T-helper 2 cell treated with Interferon-gamma antibody and Interleukin-4, amounts not matched to agents 100 ng/mL and 5 ng/mL, for 36 hours (primary cell): ENCODE measurements around the gene FRMD3. TPM values are rescaled to one million over a fixed set of nuclear protein-coding genes. Genes with fewer than 3 reads are reported as not detected.

ENCODE experiments used
- intact Hi-C: fragments of 100-400 bp; cut with micrococcal nuclease; formaldehyde crosslinking; loops from one replicate; pipeline ENCODE4 v1.15.1; 2023
- total RNA-seq: library from RNA; stranded (reverse); gene quantifications from 2 replicates; pipeline ENCODE4 v1.2.3, GENCODE V29; 2022

Gene FRMD3
- total RNA-seq, 1 donor from 2014 or later: 0.70 TPM

DNA sequence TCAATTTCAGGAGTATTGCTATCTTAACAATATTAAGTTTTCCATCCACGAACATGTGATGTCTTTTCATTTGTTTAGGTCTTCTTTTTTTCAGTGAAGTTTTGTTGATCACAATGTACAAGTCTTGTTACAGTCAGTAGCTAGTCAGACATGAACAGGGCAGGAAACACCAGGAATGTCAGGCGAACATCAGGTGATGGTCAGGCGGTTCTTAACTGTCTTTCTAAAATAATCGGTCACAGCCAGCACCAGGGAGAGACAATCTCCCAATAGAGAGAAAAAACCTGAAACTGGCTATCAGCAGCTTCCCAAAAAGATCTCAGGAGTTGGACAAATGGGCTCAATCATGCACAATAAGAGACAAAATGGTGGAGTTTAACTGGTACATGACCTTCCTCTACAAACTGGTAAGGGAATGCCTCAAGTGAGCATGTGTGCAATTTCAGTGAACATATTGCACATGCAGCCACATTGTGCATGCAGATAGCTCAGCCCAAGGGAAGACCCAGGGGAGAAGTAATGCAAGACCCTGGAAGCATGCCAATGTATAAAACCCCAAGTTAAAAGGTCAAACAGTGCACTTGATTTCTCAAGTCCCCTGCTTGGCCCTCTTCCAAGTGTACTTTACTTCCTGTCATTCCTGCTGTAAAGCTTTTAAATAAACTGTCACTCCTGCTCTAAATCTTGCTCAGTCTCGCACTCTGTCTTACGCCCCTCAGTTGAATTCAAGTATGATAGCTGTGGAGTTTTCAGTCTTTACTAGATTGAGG is 299.1 kb downstream of the FRMD3 start:
- intact Hi-C loops: no loop called here

GRCh38 chr9:83236029-83236696 is 302.0 kb downstream of the FRMD3 start:
- intact Hi-C loops: no loop called here

DNA sequence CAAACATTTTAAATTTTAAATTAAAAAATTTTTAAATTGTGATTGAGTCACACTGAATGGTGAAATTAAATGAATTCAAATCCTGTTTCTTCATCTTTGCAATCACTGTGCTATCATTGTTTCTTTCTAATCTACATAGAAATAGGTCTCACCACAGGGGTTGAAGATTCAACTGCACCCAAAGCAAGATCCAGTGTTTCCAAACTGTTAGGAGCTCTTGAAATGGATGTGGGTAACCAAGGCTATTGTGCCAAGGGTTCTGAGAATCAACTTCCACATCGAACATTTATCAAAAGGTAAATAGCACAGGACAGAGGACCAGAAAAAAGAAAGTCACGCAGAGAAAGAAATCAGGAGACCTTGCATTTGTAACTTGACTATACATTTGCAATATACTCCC is 302.7 kb downstream of the FRMD3 start:
- intact Hi-C loops: no loop called here

GRCh38 chr9:83234541-83234940 is 303.7 kb downstream of the FRMD3 start:
- intact Hi-C loops: no loop called here

- intact Hi-C loops: no loop called here
Observed at GRCh38 chr9:83233647-83234046, 304.6 kb downstream of the FRMD3 start.

DNA sequence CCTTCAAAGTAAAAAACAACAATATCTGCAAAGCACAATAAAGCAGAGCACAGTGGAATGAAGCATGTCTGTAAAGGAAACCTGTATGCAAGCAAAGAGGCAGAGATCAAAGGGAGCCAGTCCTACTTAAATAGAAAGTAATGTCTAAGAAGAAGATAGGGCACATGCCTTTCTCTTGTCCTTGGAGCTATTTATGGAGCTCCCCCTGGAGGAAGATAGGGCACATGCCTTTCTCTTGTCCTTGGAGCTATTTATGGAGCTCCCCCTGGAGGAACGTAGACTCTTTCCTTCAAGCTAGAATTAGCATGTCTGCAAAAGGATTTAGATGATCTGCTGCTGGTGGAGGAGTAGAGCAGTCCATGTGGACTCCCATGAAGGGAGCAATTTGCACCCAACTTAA is 307.2 kb downstream of the FRMD3 start:
- intact Hi-C loops: no loop called here

DNA sequence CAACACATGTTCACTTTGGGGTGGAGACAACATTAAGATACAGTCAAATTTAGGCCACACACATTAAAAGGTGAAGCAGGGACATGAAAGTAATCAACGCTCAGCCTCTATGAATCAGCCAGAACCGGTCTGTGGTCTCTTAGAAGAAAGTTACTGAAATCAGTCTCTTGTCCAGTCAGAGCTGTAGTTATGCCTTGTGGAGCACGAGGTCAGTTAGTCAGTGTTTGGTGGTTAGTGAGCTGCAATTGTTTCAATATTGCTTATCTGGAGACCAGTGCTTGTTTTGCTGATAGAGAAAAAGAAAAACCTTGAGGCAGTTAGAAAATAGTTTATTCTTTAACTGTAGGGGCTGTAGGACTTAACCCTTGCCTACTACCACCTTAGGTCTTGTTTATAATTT is 317.5 kb downstream of the FRMD3 start:
- intact Hi-C loops: no loop called here

GRCh38 chr9:83219924-83220438 is 318.2 kb downstream of the FRMD3 start:
- intact Hi-C loops: loop anchor here (5.0 kb wide), 1 partner anchor 322 kb away; no protein-coding TSS in a partner anchor

DNA sequence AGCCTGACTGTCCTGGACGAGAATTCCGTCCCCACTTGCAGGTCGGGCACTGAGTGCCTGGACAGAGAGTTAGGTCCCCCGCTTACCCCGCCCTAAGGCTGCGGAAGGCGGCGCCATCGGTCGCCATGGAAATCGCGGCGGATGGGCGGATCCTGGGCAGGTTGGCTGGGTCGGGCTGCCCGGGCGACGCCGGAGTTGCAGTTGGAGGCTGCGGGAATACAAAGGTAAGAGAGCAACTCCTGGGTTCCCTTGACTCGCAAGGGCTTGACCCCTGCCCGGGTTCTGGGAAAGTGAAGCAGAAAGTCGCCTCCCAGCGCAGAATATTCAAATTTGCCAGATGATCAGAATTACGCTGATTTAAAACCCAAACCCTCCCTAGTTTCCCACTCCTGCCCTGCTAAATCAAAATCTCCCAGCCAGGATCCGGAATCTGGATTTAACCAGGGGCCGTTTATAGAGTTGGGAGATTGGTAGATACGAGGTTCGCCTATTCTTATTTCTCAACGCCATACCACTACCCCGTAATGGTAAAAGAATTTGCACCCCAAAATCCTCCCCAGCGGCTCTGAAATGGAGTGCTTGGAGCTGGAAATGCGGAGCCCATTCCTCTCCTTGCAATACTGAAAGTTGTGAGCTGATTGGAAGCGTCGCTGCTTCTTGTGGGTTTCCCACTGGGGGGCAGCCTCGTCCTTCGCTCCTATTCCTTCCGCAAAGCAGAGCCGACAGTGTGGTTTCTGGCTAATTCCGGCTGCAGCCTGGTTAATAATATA is 318.9 kb downstream of the FRMD3 start:
- intact Hi-C loops: loop anchor here (5.0 kb wide), 1 partner anchor 323 kb away; no protein-coding TSS in a partner anchor

- intact Hi-C loops: loop anchor here (5.0 kb wide), 1 partner anchor 324 kb away; no protein-coding TSS in a partner anchor
Observed at GRCh38 chr9:83218411-83219090, 319.6 kb downstream of the FRMD3 start.

- intact Hi-C loops: no loop called here
Observed at GRCh38 chr9:83209188-83209731, 328.9 kb downstream of the FRMD3 start.

GRCh38 chr9:83208065-83208850 is 329.9 kb downstream of the FRMD3 start:
- intact Hi-C loops: no loop called here

DNA sequence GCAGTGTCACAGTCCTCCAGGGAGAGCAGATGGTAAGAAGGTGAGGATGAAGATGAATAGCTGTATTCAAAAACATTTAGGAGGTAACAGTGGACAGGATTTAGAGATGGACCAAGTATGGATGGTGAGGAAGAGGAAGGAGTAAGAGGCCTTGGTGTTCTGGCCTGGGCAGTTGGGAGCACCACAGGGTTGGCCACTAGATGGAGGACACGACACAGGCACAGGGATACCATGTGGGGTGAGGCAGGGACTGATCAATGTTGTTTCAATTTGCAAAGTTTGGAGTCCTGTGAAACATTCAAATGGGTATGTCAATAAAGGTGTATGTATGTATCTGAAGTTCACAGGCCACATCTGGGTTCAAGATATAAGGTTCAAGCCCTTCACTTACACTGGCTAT is 334.2 kb downstream of the FRMD3 start:
- intact Hi-C loops: no loop called here

DNA sequence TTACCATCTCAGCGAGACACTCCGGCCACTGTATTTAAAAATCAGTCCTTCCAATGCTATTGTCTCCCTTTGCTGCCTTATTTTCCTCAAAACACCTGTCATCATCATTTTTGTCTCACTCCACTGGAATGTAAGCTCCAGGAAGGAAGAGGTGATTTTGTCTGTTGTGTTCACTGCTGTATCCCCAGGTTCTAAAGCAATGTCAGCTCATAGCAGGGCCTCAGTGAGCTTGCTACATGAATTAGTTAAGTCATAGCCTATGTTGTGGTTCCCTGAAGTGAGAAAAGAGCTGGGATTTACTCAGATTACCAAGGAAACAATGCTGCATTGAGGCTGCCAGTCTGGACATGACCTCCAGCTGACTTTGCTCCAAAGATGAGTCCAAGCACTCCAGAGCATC is 337.7 kb downstream of the FRMD3 start:
- intact Hi-C loops: no loop called here

GRCh38 chr9:83199832-83200231 is 338.4 kb downstream of the FRMD3 start:
- intact Hi-C loops: no loop called here

GRCh38 chr9:83199240-83199639 is 339.0 kb downstream of the FRMD3 start:
- intact Hi-C loops: no loop called here

GRCh38 chr9:83198371-83198770 is 339.8 kb downstream of the FRMD3 start:
- intact Hi-C loops: no loop called here

DNA sequence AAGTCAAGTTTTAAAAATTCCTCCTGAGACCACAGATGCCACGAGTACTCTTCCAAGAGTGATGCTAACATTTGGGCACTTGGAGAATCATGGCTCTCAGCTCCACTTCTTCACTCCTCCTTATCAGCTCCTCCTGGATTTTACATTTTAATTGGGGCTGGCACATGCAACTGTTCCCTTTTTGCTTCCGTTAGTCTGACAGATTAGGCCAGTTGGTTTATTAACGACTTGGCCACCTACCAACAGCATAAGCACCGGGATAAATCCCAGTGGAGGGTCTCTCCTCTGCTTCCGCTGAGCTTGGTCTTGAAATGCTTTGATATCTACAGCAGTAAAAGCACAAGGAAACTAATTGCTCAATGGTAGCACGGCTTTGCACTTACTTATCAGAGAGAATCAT is 340.6 kb downstream of the FRMD3 start:
- intact Hi-C loops: no loop called here

DNA sequence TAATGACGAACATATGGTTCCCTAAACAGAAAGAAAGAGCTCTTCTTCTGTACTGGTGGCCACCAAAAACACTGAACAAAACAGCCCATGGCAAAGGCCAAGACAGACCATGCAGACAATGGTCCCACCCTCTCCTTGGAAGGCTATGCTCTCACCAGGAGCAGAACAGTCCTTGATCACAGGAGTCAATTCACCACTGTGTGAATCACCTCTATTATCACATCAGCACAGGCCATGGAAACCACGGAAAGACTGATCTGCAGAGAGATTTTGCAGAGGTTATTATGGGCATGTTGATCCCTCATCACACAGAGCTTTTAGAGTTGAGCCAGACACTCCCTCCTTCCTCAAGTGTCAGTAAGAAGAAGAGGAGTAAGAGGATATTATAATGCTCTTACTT is 341.3 kb downstream of the FRMD3 start:
- intact Hi-C loops: no loop called here
